ENCODE measurements around the gene DCAF15.

DNA sequence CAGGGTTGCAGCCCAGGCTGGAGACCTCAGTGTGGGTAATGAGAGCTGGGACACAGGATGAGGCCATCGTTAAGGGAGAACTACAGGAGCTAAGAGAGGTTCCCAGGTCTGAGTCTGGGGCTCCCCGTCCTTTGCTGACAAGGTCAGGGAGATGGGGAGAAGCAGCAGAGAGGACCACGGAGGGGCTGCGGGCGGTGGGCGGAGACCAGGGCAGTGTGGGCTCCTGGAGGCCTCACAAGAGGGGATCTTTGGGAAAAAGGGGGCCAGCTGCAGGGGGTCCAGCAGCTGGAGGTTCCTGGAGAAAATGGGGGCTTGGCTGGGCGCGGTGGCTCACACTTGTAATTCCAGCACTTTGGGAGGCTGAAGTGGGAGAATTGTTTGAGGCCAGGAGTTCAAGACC, 37.8 kb downstream of the DCAF15 start:
- TF ChIP-seq, protein P1, sequence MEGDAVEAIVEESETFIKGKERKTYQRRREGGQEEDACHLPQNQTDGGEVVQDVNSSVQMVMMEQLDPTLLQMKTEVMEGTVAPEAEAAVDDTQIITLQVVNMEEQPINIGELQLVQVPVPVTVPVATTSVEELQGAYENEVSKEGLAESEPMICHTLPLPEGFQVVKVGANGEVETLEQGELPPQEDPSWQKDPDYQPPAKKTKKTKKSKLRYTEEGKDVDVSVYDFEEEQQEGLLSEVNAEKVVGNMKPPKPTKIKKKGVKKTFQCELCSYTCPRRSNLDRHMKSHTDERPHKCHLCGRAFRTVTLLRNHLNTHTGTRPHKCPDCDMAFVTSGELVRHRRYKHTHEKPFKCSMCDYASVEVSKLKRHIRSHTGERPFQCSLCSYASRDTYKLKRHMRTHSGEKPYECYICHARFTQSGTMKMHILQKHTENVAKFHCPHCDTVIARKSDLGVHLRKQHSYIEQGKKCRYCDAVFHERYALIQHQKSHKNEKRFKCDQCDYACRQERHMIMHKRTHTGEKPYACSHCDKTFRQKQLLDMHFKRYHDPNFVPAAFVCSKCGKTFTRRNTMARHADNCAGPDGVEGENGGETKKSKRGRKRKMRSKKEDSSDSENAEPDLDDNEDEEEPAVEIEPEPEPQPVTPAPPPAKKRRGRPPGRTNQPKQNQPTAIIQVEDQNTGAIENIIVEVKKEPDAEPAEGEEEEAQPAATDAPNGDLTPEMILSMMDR (IDR thresholded peaks at IDR 0.05): no peak
- no peak for TF ChIP-seq POLR2AphosphoS5 (IDR thresholded peaks at IDR 0.05; ENCODE audit: insufficient read depth in 1 of 2, low read depth in 1 of 2)
- TF ChIP-seq POLR2A (IDR thresholded peaks at IDR 0.05): no peak
